Measurements from ENCODE around the gene SLC29A1. TPM values are rescaled to one million over a fixed set of nuclear protein-coding genes. Genes with fewer than 3 reads are reported as not detected.

SLC29A1 gene
- total and polyA plus RNA-seq, 8 donors, result 22.4 to 48.2 (median 28.5) TPM

GRCh38 chr6:44251576-44252524, 28.5 kb downstream of the SLC29A1 start:
- no peak for ATAC-seq
- Histone ChIP-seq H3K27me3 (no peaks in the 10 kb centered on the region), H3K9me3 (no peaks in the 10 kb centered on the region), H3K27ac (no peak overlapping the region), H3K4me3 (no peak overlapping the region), H3K4me1 (peaks cover 21 to 86% of the 10 kb centered on the region in 2 donors), H3K36me3 (peaks cover 5 to 74% of the 10 kb centered on the region in 2 donors)
- TF ChIP-seq, protein P1, sequence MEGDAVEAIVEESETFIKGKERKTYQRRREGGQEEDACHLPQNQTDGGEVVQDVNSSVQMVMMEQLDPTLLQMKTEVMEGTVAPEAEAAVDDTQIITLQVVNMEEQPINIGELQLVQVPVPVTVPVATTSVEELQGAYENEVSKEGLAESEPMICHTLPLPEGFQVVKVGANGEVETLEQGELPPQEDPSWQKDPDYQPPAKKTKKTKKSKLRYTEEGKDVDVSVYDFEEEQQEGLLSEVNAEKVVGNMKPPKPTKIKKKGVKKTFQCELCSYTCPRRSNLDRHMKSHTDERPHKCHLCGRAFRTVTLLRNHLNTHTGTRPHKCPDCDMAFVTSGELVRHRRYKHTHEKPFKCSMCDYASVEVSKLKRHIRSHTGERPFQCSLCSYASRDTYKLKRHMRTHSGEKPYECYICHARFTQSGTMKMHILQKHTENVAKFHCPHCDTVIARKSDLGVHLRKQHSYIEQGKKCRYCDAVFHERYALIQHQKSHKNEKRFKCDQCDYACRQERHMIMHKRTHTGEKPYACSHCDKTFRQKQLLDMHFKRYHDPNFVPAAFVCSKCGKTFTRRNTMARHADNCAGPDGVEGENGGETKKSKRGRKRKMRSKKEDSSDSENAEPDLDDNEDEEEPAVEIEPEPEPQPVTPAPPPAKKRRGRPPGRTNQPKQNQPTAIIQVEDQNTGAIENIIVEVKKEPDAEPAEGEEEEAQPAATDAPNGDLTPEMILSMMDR (IDR thresholded peaks at IDR 0.05), result no peak
- peak in 1 of 4 donors; percentile 24 for DNase-seq
- intact Hi-C loops (cut with DNase I), result no loop called here

DNA sequence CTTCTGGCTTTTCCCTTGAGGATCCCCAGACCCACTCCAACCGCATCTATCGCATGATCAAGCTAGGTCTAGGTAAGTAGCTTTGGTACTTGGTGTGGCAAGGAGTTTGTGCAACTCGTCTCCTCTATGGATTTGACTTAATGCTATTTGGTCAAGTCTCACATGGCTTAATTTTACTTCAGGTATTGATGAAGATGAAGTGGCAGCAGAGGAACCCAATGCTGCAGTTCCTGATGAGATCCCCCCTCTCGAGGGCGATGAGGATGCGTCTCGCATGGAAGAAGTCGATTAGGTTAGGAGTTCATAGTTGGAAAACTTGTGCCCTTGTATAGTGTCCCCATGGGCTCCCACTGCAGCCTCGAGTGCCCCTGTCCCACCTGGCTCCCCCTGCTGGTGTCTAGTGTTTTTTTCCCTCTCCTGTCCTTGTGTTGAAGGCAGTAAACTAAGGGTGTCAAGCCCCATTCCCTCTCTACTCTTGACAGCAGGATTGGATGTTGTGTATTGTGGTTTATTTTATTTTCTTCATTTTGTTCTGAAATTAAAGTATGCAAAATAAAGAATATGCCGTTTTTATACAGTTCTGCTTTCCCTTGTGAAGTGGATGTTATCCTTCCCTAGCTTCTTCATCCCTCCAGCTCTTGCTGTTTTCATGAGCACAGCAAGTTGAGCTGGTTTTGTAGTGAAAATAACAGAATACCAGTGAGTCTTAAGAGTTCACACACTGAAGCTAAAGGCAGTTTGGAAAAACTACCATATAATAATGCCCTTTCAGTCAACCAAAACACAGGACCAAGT, 30.1 kb downstream of the SLC29A1 start:
- DNase-seq (peak in 1 of 4 donors; percentile 25), ATAC-seq (no peak)
- H3K4me3 ChIP-seq, result no peak overlapping the region
- no peaks in the 10 kb centered on the region for H3K27me3 ChIP-seq
- TF ChIP-seq, protein P1 (IDR thresholded peaks at IDR 0.05), result peak; percentile 18 to 28
- no peak overlapping the region for H3K27ac ChIP-seq
- H3K36me3 ChIP-seq, result peaks cover 5 to 75% of the 10 kb centered on the region in 2 donors
- H3K4me1 ChIP-seq, result peaks cover 25 to 91% of the 10 kb centered on the region in 2 donors
- intact Hi-C loops (cut with DNase I), result no loop called here
- H3K9me3 ChIP-seq, result no peaks in the 10 kb centered on the region

DNA sequence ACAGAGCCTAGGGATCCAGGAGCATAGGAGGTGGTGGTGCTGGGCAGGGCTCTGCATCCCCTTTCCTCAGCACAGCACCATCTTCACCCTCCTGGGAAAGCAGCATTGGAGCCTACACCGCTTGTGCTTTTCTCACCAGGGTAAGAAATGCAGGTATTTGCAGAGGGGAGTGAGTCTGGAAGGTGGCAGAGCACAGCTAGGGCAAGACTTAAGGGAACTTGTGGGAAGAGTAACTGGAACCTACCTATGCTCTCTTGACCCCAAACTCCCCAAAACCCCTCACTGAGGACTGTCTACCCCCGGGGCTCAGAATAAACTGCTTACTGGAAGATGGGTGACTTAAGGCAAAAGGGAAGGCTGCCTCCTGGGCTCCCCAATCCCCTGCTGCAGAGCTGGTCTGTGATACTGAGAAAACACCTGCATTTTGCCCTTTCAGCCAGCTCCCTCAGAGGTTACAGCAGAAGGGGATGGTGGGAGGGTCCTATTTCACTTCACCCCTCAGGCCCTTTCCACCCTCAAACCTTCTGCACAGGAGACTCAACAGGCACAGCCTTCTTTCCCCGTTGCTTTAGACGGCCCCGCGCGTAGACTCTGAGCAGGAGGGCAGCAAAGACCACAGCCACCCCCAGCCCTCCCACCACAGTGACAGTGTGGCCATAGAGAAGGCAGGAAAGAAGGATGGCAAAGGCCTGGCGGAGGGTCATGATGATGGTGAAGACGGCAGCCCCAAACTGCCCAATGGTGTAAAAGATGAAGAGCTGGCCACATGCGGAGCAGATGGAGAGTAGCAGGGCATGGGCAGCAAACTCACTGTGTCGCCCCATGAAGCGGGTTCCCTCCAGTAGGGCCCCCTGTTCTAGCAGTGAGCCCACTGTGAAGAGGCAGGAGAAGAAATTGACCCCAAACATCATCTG, 31.1 kb downstream of the SLC29A1 start:
- TF ChIP-seq, protein P1 (IDR thresholded peaks at IDR 0.05), result no peak
- DNase-seq (peak in 1 of 4 donors; percentile 33), ATAC-seq (no peak)
- Histone ChIP-seq H3K4me1 (peaks cover 19 to 82% of the 10 kb centered on the region in 2 donors), H3K4me3 (no peak overlapping the region), H3K9me3 (no peaks in the 10 kb centered on the region), H3K36me3 (peaks cover 5 to 75% of the 10 kb centered on the region in 2 donors), H3K27ac (no peak overlapping the region), H3K27me3 (no peaks in the 10 kb centered on the region)
- intact Hi-C loops (cut with DNase I), result no loop called here

DNA sequence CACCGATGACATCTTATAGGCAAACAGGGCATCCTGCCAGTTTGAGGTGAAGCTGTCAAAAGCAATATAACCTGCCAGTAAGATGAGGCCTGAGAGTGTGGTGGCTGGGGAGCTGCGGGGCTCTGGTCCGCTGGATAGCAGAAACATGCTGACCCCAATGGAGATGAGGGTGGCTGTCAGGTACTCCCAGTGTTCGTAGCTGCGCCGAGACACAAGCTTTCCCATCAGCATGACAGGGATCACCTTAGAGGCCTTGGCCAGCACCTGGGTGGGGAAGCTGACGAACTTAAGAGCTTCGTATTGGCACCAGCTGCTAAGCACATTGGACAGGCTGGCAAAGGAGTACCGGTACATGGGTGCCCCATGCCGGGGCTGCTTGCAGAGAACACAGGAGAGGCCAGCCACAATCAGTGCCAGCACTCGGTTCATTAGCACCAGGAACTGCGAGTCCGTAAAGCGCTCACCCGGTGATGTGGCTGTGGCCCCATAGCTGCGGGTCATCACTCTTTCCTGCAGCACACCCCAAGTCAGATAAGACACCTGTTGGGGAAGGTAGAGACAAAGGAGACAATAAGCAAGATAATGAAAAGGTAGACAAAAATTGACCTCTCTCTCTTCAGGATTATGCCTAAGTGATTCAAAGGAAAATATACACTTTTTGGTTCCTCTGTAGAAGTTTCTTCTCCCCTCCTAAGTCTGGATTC, 31.9 kb downstream of the SLC29A1 start:
- DNase-seq (peak in 1 of 4 donors; percentile 37), ATAC-seq (no peak)
- H3K4me1 ChIP-seq, result peaks cover 13 to 74% of the 10 kb centered on the region in 2 donors
- no peaks in the 10 kb centered on the region for H3K27me3 ChIP-seq
- H3K9me3 ChIP-seq, result no peaks in the 10 kb centered on the region
- no peak overlapping the region for H3K27ac ChIP-seq
- TF ChIP-seq, protein P1 (IDR thresholded peaks at IDR 0.05), result no peak
- H3K4me3 ChIP-seq, result no peak overlapping the region
- intact Hi-C loops (cut with DNase I), result no loop called here
- peaks cover 5 to 75% of the 10 kb centered on the region in 2 donors for H3K36me3 ChIP-seq
